Measurements from ENCODE around the gene CELF5. TPM values are rescaled to one million over a fixed set of nuclear protein-coding genes. Genes with fewer than 3 reads are reported as not detected.
A peak's percentile ranks its signal among the peaks of the same experiment; 100 is the strongest.

The CELF5 gene
- total and polyA plus RNA-seq, 9 of the 15 experiments (the other 6 are each of a cell fraction or from before 2014, with no cell fraction given): 0.01 to 0.56 (median 0.22) TPM

- TF ChIP-seq ZBTB40 (IDR thresholded peaks at IDR 0.05) (no peak), ZBTB40 (CRISPR knock-in tag; IDR thresholded peaks at IDR 0.05) (peak; percentile 35; the same call in 1 of the 2 replicates), ZKSCAN3 (CRISPR knock-in tag; IDR thresholded peaks at IDR 0.05) (no peak), MAX (CRISPR knock-in tag; IDR thresholded peaks at IDR 0.05) (0 out of 2 replicates have a peak, but pooled peaks have one; percentile 11), ZFP1 (CRISPR knock-in tag; IDR thresholded peaks at IDR 0.05) (no peak), CREB3L1 (IDR thresholded peaks at IDR 0.05; ENCODE audit: borderline replicate concordance, low read depth) (no peak), RBFOX2 (IDR thresholded peaks at IDR 0.05; ENCODE audit: low read depth, low read length) (peak; percentile 50), SRSF9 (IDR thresholded peaks at IDR 0.05; ENCODE audit: borderline replicate concordance, low read depth, low read length) (no peak), U2AF1 (optimal IDR thresholded peaks at IDR 0.05; ENCODE audit: low read depth, low read length) (no peak), NR4A1 (CRISPR knock-in tag; IDR thresholded peaks at IDR 0.05) (no peak), NR4A1 (tag; IDR thresholded peaks at IDR 0.05) (no peak), TRIM28 (IDR thresholded peaks at IDR 0.05) (no peak), SIRT6 (IDR thresholded peaks at IDR 0.05; ENCODE audit: low read depth, low read length) (no peak), ZNF12 (CRISPR knock-in tag; IDR thresholded peaks at IDR 0.05) (no peak), SNAPC5 (CRISPR knock-in tag; IDR thresholded peaks at IDR 0.05) (no peak), RFX1 (IDR thresholded peaks at IDR 0.05) (no peak), ZNF217 (CRISPR knock-in tag; IDR thresholded peaks at IDR 0.05) (no peak), CBX5 (IDR thresholded peaks at IDR 0.05; ENCODE audit: borderline replicate concordance, low read depth) (no peak)
Measured at GRCh38 chr19:3193256-3194105, 31.0 kb upstream of the CELF5 start (continued).

All from K562 (cell line).